ENCODE data around the gene WDR5. TPM values are rescaled to one million over a fixed set of nuclear protein-coding genes. Genes with fewer than 3 reads are reported as not detected.
A peak's percentile ranks its signal among the peaks of the same experiment; 100 is the strongest.

Gene WDR5
- total and polyA plus RNA-seq, 2 of the 13 experiments (the other 11 are each of a cell fraction or from before 2014, with no cell fraction given): 34.3 TPM

- TF ChIP-seq ZBTB44 (CRISPR knock-in tag; IDR thresholded peaks at IDR 0.05): no peak
- TF ChIP-seq ZNF510 (CRISPR knock-in tag; IDR thresholded peaks at IDR 0.05; ENCODE audit: low read depth): no peak
- no peak for TF ChIP-seq KAT2B (IDR thresholded peaks at IDR 0.05; ENCODE audit: borderline replicate concordance, low read depth, low read length)
- no peak for TF ChIP-seq ZNF556 (CRISPR knock-in tag; IDR thresholded peaks at IDR 0.05; ENCODE audit: borderline replicate concordance)
- no peak for TF ChIP-seq SNAPC5 (CRISPR knock-in tag; IDR thresholded peaks at IDR 0.05; ENCODE audit: borderline replicate concordance)
- no peak for TF ChIP-seq HNRNPH1 (optimal IDR thresholded peaks at IDR 0.05; ENCODE audit: low read depth, low read length)
- TF ChIP-seq ZNF619 (CRISPR knock-in tag; IDR thresholded peaks at IDR 0.05): 0 out of 2 replicates have a peak, but pooled peaks have one; percentile 53
- no peak for TF ChIP-seq NFKB2 (CRISPR knock-in tag; IDR thresholded peaks at IDR 0.05; ENCODE audit: borderline replicate concordance)
- TF ChIP-seq MEIS1 (CRISPR knock-in tag; IDR thresholded peaks at IDR 0.05; ENCODE audit: borderline replicate concordance): no peak
- no peak for TF ChIP-seq HNF1A (IDR thresholded peaks at IDR 0.05; ENCODE audit: low read depth)
- peak; percentile 35; the same call in 1 of the 2 replicates for TF ChIP-seq HNF1A (CRISPR knock-in tag; IDR thresholded peaks at IDR 0.05; ENCODE audit: borderline replicate concordance)
- TF ChIP-seq ZFAT (CRISPR knock-in tag; conservative IDR thresholded peaks at IDR 0.05): no peak
- TF ChIP-seq ATAD3A (CRISPR knock-in tag; IDR thresholded peaks at IDR 0.05): no peak
- no peak for TF ChIP-seq ZBTB37 (CRISPR knock-in tag; IDR thresholded peaks at IDR 0.05)
- no peak for TF ChIP-seq ZBTB25 (CRISPR knock-in tag; IDR thresholded peaks at IDR 0.05)
- TF ChIP-seq ZNF839 (CRISPR knock-in tag; IDR thresholded peaks at IDR 0.05; ENCODE audit: borderline replicate concordance): no peak
- TF ChIP-seq ZNF580 (CRISPR knock-in tag; IDR thresholded peaks at IDR 0.05; ENCODE audit: borderline replicate concordance, low read depth): no peak
These were observed 34.0 kb downstream of the WDR5 start (continued) for GRCh38 chr9:134169724-134170401.
